GM21717 (cell line): ENCODE results near the gene PAX5.

Source experiments
- ATAC-seq: cut with Tn5 transposase; IDR thresholded peaks from one replicate; pipeline ENCODE4 v1.9.1; 2021; ENCODE audit warnings: mild to moderate bottlenecking, moderate library complexity; ENCODE audit not compliant: unreplicated experiment

Gene PAX5

DNA sequence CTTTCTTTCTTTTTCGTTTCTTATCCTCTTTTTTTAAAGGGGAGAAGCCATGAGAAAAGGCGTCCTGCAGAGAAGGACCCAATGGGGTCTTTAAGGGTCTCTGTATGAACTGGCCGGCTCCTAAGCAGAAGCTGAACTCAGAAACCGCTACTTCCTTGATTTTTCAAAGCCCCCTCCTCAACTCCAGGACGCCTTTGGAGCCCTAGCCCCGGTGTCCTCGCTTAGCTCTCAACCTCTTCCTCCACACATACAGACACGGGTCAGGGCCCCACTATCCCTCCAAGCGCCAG is 8.3 kb downstream of the PAX5 start:
- ATAC-seq, result no peak

DNA sequence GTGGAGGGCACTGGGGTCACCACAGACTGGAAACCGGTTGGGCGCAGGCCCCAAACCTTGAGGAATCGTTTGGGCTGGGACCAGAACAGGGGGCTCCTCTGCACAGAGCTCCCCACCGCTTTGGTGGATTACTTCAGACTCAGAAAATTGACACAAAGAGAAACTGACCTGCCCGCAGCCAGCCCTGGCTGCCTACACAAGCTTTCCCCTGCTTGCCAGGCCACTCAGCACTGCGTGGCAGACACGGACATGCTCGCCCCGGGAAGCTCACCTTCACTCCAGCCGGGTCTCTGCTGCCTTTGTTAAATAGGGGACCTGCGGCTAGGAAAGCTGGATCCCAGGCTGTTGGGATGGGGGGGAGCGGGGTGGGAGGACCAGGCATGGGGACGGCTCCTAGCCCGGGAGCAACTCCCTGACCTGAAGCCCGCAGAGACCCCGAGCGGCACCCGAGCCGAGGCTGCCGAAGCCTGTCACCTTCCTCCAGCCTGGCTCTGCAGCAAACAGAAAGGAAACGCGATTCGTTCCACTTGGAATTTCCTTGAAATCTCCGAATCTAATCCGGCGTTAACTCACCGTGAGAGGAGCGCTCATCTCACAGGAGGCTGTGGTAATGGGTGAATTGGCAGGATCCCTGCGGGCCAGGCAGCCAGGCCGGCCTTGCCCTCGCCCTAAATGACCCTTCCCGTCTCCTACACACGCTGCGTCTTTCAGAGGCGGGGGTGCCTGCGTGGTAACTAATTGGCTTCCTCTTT is 8.8 kb downstream of the PAX5 start:
- ATAC-seq, result no peak

DNA sequence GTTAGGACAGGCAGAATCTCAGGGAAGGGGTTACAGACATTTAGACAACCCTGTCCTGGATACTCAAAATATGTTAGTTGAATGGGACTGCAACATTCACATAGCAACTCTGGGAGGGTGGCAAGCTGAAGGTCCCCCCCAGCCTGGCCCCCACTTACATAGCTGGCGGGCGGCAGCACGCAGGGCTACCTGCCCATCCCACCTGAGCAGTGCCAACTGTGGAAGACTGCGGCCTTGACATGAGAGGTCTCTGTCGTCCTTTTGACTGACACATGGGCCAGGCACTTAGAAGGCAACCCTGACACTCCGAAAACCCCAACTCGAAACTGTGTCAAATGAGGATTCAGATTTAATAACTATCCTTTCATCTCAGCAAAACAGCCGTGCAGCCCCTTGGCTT is 16.5 kb downstream of the PAX5 start:
- no peak for ATAC-seq

DNA sequence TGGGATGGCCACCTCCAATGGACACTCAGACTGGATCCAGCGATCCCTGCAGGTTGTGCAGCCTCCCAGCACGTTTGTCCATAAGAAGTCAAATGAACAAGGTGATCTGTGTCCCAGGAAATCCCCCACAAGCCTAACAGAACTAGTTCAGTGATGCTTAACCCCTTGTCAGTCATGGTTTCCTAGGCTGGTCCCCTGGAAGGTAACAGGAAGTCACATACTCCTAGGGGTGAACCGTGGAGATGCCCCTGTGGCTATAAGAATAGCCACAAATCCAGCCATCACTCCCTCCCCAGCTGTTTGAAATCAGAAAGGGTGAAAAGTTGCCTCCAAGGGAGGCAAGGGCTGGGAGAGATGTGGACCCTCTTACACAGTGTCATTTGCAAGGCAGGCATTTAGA is 22.5 kb downstream of the PAX5 start:
- no peak for ATAC-seq

DNA sequence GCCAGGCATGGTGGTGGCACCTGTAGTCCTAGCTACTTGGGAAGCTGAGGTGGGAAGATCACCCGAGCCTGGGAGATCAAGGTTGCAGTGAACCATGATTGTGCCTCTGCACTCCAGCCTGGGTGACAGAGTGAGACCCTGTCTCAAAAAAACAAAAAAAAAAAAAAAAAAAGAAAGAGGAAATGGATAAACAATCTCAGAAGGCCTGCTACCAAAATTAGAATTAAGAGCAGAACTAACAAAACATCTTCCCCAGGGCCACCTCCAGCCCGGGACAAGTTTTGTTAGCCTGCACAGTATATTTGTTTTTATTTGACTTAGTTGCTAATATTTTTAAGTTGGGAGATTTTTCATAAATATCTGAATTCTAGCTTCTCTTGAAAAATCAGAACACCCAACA is 23.1 kb downstream of the PAX5 start:
- no peak for ATAC-seq

DNA sequence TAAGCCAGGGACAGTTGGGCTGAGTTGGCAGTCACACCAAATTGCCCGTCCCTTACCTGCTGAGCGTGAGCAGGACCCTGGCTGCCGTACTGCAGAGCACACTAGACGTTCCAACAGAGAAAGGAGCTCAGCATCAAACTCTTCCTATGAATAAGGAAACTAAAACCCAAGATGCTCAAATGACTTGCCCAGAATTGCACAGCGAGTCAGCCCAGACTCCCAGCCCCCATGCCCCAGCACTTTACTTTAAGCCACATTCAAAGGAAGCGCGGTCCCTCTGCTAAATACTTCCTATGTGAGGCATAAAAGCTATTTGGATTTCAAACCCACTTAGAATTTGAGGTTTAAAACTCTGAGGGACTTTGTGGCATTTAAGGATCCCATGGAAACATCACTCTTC is 23.9 kb downstream of the PAX5 start:
- ATAC-seq, result no peak

DNA sequence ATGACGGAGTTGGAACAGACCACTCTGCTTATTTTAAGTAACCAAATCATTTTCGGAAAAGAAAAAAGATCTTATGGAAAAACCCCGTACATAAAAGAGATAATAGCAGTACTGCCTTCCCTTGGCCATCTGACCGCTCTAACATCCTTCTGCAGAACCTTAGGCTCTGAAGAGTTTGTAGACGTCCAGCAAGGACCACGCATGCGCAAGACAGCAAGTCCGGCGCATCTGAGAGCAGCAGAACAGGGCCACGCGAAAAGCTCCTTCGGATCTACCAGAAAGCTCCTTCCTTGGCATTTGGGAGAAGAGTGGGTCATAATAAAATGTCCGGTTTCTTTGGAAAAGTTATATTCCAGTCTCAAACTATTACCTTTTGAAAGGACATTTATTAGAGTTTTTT is 26.8 kb downstream of the PAX5 start:
- no peak for ATAC-seq

DNA sequence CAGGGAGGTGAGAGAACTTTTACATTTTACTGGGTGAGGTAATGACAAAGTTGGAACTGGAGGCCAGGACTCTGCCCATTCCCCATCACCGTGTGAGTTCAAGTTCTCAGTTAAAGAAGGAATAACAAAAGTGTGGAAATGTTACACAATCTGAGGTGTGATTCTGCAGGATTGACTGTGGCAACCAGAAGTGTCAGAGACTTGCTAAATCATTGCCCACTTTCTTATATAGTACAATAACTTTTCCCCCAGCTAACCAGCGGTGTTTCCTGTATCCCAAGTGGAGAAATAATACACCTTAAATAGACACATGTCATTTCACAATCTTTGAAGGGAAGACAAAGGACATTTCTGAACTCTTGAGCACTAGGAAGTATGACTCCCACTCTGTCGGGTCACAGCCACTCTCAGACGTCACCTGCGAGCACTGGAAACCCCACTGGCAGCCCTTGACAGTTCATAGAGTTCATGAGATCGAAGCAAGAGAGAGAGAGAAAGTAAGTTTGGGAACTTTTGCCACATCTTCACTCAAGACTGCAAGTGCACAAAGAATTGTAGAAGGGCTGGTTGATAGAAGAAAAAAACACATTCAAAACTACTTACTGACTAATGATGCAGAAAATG is 28.4 kb downstream of the PAX5 start:
- ATAC-seq, result no peak

DNA sequence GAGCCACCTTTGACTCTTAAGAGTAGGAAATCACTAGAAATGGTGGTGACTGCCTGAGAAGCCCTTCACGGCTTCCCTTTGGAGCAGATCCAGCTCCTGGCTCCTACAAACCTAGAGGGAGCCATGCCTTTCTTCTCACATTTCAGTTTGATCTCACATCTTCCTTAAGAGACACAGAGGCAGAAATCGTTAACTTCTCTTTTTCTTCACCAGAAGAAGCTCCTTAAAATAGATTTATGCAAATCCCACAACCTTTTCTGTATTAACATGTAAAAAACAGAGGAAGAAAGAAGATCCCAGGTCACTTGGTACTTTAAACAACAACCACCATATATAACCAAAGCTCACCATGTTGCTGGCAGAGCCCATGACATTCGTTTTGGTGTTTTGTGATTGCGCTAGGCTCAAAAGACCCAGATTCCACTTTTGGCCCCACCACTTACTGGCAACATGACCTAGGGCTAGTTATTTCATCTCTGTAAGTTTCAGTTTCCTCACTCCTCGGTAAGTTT is 29.6 kb downstream of the PAX5 start:
- ATAC-seq, result no peak

DNA sequence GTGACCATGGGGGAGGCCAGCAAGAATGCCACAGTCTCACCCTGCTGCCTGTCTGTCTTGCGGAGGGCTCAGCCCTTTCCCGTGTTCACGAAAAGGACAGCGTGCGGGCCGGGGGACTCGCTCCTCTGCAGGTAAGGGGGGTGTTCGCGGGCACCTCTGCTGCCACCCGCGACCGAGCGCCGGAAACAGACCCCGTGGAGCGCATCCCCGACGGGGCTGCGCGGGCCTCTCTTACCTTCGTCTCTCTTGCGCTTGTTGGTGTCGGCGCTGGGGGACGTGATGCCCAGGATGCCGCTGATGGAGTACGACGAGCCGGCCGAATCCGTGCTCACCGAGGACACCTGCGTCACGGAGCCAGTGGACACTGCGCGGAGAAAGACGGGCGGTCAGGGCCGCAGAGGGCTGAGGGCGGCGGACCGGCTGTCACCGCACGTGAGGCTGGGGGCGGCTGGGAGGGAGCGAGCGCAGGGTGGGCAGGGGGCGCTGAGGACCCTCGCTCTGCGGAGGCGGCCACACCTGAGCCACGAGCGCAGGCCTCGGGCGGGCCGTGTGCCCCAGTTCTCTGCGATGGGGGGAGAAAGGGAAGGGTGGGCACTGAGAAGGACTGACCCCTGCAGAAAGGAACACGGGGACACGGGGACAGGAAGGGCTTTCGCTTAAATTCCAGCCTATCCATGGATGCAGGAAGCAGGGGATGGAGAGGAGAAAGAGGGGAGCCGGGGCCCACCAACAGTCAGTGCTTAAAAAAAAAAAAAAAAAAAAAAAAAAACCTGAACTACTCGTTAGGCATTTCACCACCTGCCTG is 31.5 kb downstream of the PAX5 start:
- no peak for ATAC-seq

DNA sequence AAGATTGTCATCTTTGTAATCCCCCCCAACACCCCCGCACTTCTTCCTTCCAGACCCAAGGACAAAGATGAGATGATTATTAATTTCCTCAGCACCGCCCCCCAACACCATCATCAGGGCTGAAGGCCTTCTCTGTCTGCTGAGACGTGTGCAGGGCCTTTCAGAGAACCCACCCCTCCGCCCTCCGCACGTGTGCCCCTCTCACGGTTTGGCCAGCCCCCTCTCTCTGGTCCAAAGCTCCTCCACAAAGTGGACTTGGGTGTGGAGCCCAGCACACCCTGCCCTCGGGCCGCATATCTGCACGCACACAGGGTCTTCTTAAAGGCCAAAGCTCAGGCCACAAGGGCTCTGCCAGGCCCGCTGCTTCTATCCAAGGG is 32.0 kb downstream of the PAX5 start:
- ATAC-seq, result no peak

DNA sequence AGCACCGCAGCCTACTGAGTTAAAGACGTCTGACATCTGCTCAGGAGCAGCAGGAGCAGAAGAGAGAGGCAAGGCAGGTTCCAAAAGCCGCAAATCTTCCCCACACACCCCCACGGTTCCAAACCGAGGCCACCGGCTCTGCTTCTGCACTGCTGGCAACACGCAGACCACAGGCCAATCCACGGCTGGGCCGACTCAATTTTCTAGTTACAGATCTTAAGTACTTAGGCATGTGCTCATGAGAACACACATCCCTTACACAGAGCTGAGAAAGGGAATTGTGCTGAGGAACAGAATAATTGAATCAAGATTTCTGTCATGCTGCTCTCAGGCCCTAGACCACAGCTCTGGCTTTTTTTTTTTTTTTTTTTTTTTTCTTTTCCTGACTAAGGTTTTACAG is 32.6 kb downstream of the PAX5 start:
- ATAC-seq, result no peak

DNA sequence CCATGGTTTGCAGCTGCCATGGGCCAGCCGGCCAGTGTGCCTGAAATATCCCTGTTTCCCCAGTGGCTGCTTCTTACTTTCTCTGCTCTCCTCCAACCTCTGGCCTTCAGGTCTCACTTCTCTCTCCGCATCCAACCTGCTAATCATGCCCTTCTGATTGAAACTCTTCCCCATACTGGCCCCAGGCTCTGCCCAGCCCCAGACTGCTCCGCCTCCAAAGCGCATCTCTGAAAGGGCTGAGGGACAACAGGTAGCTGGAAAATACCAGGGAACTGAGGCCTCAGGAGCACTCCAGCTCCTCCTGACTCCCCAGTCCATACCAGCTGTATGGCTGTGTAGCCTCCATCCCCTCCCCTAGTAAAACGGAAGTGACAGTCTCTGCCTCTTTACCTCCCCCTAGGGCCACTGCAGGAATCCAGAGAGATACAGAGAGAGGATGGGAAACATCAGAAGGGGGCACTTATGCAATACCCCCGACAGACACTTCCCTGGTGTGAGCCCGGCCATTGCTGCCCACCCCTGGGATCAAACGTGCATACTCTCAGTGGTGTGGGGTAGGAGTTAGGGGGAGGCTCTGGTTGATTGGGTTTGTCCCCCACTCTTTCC is 34.2 kb downstream of the PAX5 start:
- peak; percentile 26 for ATAC-seq

DNA sequence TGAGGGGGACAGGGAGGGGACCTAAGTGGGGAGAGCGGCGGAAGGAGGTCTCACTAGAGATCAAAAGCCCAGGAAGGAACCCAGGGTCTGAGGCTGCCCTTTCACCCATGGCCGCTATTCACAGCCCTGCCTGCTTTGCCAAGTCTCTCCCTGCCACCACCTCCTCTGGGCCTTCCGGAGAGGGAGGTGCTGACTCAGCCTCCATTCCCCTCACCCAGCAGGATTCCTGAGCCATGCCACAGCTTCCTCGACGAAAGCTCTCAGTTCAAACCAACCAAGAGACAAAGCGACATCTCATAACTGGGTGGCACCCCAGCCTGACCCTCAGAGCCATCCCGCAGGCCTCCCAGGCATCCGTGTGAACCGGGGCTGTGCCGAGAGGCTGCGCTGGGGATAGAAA is 36.7 kb downstream of the PAX5 start:
- ATAC-seq, result no peak

DNA sequence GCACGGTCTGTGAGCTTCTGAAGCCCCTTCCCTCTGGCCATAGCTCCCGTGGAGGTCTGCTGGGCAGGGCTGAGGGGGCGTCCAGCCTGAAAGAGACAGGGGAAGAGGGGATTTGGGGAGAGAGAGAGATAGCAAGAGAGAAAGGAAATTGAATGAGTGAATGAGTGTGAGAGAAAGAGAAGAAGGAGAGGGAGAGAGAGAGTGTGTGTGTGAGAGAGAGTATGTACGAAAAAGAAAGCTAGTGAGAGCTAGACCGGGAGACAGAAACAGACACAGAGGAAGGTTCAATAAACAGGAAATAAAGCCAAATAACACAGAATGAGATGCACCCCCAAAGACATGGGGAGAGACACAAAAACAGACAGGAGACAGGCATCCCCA is 37.4 kb downstream of the PAX5 start:
- no peak for ATAC-seq

DNA sequence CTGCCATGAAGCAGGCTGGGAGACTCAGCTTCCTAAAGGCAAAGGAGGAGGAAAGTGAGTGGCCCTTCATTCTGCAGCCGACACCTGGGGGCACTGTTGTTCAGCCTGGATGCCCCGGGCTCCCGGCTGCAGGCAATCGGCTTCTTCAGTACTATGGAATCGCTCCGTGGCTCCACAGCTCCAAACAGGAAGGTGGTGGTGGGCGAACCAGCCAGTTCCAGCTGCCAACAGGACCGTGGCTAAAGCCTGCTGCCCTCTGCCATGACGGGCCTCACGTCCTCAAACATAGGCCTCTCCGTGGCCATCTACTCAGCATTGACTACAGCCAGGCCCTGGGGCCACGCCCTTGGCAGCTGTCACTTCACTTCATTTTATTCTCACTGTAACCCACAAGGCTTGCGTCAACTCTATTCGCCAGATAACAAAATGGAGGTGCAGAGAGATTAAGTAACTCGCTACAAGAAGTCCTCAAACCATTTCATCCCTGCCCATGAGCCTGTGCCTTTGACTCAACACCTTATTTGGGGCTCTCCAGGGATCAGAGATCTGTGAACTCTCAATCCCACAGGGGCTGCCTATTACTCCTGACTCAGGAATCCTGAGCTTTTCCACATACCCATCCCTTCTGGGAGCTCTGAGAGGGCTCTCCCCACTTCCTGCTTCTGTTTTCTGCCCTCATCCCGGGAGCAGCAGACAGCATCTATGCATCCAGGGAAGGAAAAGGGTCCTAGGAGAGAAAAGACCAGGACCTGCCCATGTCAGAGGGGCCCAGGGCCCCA is 38.0 kb downstream of the PAX5 start:
- ATAC-seq, result no peak

DNA sequence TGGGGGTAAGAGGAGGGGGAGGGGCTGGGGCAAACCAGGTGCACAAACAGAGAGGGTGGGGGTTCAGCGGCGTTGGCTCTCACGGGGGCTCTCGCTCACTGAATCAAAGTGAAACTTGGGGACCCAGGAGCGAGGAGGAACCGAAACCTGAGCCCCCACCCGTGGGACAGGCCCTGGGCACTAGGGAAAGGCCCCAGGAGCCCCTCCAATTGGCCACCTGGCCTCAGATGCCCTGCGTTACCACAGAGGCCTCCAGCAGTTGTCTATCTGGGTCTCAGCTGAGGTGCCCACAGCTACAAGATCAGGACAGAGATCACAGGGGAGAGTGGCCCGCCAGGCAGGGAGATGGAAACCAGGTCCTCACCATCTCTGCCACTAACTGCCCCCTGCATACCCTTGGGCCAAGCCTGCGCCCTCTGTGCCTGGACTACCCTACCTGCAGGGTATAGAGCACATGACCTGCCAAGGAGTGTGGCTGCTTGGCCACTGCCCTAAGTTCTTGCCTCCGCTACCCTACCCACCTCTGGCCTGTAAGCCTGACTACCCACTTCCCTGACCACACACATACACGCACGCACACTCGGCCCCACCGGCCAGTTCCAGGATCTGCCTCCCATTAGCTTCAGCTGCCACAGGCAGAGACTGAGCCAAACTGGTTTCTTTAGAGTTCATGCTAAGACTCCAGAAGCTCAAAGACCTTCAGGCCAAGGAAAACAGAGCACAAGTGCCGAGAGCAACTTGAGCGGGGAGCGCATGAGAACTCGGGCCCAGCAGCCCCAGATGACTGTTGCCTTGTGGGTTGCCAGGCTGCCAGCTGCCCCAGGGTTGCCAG is 39.9 kb downstream of the PAX5 start:
- ATAC-seq, result peak; percentile 56

DNA sequence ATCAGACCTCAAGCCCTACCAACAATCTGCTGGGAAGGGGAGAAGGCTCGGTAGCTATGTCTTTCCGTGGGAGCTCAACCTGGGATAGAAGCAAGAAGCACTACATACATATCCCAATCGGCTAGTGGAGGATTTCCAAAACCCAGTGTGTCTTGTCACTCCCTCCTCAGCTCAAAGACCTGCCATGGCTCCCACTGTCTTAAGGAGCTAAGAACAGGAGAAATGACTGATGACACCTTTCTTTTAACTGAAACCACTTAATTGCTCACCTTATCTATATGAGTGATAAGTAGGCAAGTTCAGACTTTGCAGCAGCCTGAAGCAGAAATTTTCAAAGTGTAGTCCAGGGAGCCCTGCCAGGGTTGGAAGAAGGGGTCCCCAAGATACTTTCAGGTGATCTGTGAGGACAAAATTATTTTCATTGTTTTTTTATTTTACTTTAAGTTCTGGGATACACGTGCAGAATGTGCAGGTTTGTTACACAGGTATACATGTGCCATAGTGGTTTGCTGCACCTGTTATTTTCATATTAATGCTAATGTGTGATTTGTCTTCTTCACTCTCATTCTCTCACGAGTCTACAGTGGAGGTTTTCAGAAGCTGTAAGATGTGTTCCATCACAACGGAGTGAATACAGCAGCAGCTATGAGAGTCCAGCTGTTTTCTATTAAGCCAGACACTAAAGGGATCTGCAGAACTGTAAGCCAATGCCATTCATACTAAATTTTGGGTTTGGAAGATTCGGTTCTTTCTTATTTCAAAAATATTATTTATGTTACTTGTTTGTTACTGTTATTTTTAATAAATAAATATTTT is 41.4 kb downstream of the PAX5 start:
- ATAC-seq, result no peak

DNA sequence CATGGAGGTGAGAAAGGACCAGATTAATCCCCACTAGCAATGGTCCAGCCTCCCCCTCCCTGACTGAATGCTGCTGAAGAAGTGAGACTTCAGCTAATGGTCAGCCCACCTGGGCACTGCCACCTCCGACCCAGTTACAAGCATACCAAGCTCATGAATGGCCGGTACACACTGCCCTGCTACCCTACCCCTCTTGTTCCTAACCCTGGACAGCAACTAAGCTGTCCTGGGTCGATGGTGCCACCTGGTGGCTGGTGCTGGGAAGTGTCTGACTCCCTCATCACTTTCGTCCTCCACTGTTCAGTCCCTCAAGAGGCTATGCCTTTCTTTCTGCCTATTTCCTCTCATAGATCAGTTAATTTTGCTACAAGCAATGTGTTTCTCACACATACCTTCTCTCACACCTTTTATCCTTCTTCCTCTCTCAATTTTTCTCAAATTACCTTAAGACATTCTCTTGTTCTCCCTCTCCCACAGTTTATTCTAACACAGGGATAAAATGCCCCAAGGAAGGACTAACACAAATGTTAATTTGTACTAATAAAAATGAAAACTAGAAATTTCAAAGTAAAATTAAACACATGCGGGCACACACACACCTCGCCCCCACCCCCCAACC is 42.4 kb downstream of the PAX5 start:
- no peak for ATAC-seq
